Calu3 (cell line): Measurements from ENCODE around the gene NTRK2. TPM values are rescaled to one million over a fixed set of nuclear protein-coding genes. Genes with fewer than 3 reads are reported as not detected.

Source experiments
- BruUV-seq: library from RNA; stranded (reverse); fragments of 400-500 nt; replicated peaks from 2 replicates; lab custom pipeline; 2021; lab: Mats Ljungman, UMichigan
- CTCF ChIA-PET: fragments of 300-600 bp; sonication (Branson Sonifier 250); formaldehyde crosslinking; loops from one replicate; lab custom pipeline; 2022; ENCODE audit warnings: antibody characterized with exemption; lab: Charles Lee
- DNase-seq: peaks from one replicate; pipeline ENCODE4 v3.0.0; 2022
- H3K27ac Mint-ChIP-seq: one replicate; pipeline ENCODE4 v1.8.0; 2022; ENCODE audit warnings: mixed read lengths; ENCODE audit not compliant: unreplicated experiment
- H3K27me3 Mint-ChIP-seq: one replicate; pipeline ENCODE4 v1.8.0; 2022; ENCODE audit warnings: mixed read lengths; ENCODE audit not compliant: unreplicated experiment
- H3K36me3 Mint-ChIP-seq: one replicate; pipeline ENCODE4 v1.8.0; 2022; ENCODE audit warnings: mild to moderate bottlenecking, moderate library complexity, mixed read lengths; ENCODE audit not compliant: insufficient read depth, unreplicated experiment
- H3K4me1 Mint-ChIP-seq: one replicate; pipeline ENCODE4 v1.8.0; 2022; ENCODE audit warnings: mild to moderate bottlenecking, low read depth, mixed read lengths; ENCODE audit not compliant: unreplicated experiment
- H3K4me3 Mint-ChIP-seq: one replicate; pipeline ENCODE4 v1.8.0; 2022; ENCODE audit warnings: mild to moderate bottlenecking, low read depth, moderate library complexity, mixed read lengths; ENCODE audit not compliant: unreplicated experiment
- H3K9me3 Mint-ChIP-seq: one replicate; pipeline ENCODE4 v1.8.0; 2022; ENCODE audit warnings: low read depth, mixed read lengths; ENCODE audit not compliant: unreplicated experiment
- CTCF ChIP-seq: fragments of 200-600 bp; IDR thresholded peaks from one replicate; pipeline ENCODE4 v1.8.0; 2022; ENCODE audit warnings: antibody characterized with exemption; ENCODE audit not compliant: unreplicated experiment
- intact Hi-C: fragments of 100-400 bp; cut with micrococcal nuclease; formaldehyde crosslinking; loops from one replicate; pipeline ENCODE4 v1.10.0; 2022; ENCODE audit not compliant: unreplicated experiment
- total RNA-seq: library from RNA; stranded (reverse); gene quantifications from 2 replicates; pipeline ENCODE4 v1.2.3, GENCODE V29; 2022

NTRK2 gene
- total RNA-seq, 1 experiment from 2014 or later, result 2.1 TPM

GRCh38 chr9:84812847-84813246 lies 143.3 kb downstream of the NTRK2 start:
- intact Hi-C loops, result no loop called here
- Mint-ChIP-seq H3K27ac (no peak overlapping the region), H3K36me3 (no peaks in the 10 kb centered on the region), H3K4me3 (no peak overlapping the region), H3K9me3 (no peaks in the 10 kb centered on the region), H3K4me1 (no peaks in the 10 kb centered on the region), H3K27me3 (no peaks in the 10 kb centered on the region)
- no peak for TF ChIP-seq CTCF
- CTCF ChIA-PET, result no interaction called here
- no TSS peak for BruUV-seq
- no peak for DNase-seq

- no peak overlapping the region for H3K4me3 Mint-ChIP-seq
- no peaks in the 10 kb centered on the region for H3K36me3 Mint-ChIP-seq
- no peak for TF ChIP-seq CTCF
- H3K27ac Mint-ChIP-seq, result no peak overlapping the region
- DNase-seq, result no peak
- no peaks in the 10 kb centered on the region for H3K27me3 Mint-ChIP-seq
- no peaks in the 10 kb centered on the region for H3K4me1 Mint-ChIP-seq
- CTCF ChIA-PET, result no interaction called here
- BruUV-seq, result no TSS peak
- intact Hi-C loops, result no loop called here
- no peaks in the 10 kb centered on the region for H3K9me3 Mint-ChIP-seq
Observed at GRCh38 chr9:84815554-84815953, 146.0 kb downstream of the NTRK2 start.

GRCh38 chr9:84817038-84817437 lies 147.5 kb downstream of the NTRK2 start:
- H3K4me3 Mint-ChIP-seq, result no peak overlapping the region
- DNase-seq, result no peak
- no peaks in the 10 kb centered on the region for H3K36me3 Mint-ChIP-seq
- no peaks in the 10 kb centered on the region for H3K9me3 Mint-ChIP-seq
- no TSS peak for BruUV-seq
- no peak overlapping the region for H3K27ac Mint-ChIP-seq
- H3K27me3 Mint-ChIP-seq, result no peaks in the 10 kb centered on the region
- no peak for TF ChIP-seq CTCF
- intact Hi-C loops, result no loop called here
- CTCF ChIA-PET, result no interaction called here
- no peaks in the 10 kb centered on the region for H3K4me1 Mint-ChIP-seq

GRCh38 chr9:84818791-84819190 lies 149.3 kb downstream of the NTRK2 start:
- H3K4me1 Mint-ChIP-seq, result peaks cover 5% of the 10 kb centered on the region

More at GRCh38 chr9:84818791-84819190, 149.3 kb downstream of the NTRK2 start:
- TF ChIP-seq CTCF, result no peak
- intact Hi-C loops, result no loop called here
- no TSS peak for BruUV-seq
- DNase-seq, result no peak
- H3K36me3 Mint-ChIP-seq, result no peaks in the 10 kb centered on the region
- no peaks in the 10 kb centered on the region for H3K9me3 Mint-ChIP-seq
- no peak overlapping the region for H3K4me3 Mint-ChIP-seq
- CTCF ChIA-PET, result no interaction called here
- no peaks in the 10 kb centered on the region for H3K27me3 Mint-ChIP-seq
- H3K27ac Mint-ChIP-seq, result no peak overlapping the region
